Left renal pelvis (tissue), 4 donors: Measurements from ENCODE around the gene SETD4. TPM values are rescaled to one million over a fixed set of nuclear protein-coding genes. Genes with fewer than 3 reads are reported as not detected.

Source experiments
- DNase-seq, 4 donors: peaks; one replicate each; pipeline ENCODE4 v3.0.0-alpha.2; 2013; ENCODE audit warnings: low read depth in 4 of 4, low spot score in 3 of 4
- polyA plus RNA-seq, 4 donors: library from polyadenylated mRNA; unstranded; fragments of 120-200 nt; gene quantifications; one replicate each; pipeline ENCODE4 v1.2.1, GENCODE V29; 2013; ENCODE audit not compliant: insufficient read length in 4 of 4

SETD4 gene
- polyA plus RNA-seq, 4 donors, result 18.1 to 41.7 (median 33.8) TPM

DNA sequence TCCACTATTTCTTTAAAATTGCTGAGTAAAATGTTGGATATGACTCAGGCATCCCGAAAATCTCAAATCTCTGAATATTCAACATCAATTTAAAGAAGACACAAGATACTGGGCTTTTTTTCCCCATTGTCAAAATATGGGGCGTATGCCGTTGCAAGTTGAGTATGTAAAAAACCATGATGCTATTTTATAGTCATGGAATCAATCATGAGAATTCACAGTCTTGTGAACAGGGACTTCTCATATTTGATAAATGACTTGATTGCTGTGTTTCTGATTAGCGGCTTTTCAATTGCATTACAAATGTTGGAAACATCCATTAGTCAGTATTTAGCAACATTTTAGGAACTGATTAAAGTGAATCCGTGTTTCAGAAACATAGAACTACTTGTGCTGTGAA is 45.3 kb downstream of the SETD4 start:
- DNase-seq, result no peak

DNA sequence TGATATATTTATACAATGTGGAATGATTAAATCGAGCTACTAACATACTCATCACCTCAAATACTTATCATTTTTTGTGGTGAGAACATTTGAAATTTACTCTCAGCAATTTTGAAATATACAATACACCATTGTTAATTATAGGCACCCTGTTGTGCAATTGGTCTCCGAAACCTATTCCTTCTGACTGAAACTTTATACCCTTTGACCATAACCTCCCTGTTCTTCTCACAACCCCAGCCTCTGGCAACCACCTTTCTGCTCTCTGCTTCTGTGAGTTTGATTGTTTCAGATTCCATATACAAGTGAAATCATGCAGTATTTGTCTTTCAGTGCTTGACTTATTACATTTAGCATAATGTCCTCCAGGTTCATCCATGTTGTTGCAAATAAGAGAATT is 49.5 kb downstream of the SETD4 start:
- DNase-seq, result no peak

DNA sequence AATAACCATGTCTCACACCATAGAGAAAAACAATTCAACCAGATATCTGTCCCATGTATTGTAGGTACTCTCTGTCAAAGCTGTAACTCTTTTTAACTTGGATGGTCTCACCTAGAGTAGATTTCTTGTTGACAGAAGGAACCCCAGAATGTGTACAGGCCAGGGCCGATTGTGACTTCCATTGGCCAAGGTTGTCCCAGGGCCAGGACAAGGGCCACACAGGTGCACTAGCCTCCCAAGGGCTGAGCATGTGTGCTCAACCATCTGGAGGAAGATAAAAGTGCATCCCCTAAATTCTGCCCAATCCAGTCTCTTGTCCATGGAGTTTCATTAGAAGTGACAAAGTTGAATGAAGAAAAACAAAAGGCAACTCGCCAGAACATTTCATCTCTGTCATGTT is 51.8 kb downstream of the SETD4 start:
- DNase-seq, result no peak

DNA sequence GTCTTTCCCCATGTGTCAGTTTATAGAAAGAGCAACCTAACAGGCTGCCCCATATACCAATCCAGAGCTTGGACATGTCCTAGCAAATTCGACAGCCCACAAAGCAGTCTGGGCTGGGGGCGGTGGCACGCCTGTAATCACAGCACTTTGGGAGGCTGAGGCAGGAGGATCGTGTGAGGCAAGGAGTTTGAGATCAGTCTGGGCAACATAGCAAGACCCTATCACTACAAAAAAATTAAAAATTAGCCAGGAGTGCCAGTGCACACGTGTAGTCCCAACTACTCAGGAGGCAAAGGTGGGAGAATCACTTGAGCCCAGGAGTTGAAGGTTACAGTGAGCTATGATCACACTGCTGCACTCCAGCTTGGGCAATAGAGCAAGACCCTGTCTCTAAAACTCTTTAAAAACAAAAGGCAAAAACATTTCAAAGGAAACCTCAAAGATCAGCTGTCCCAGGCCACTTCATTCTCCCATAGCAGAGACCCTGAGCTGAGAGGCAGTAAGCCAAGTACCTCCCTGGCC is 54.4 kb downstream of the SETD4 start:
- no peak for DNase-seq

DNA sequence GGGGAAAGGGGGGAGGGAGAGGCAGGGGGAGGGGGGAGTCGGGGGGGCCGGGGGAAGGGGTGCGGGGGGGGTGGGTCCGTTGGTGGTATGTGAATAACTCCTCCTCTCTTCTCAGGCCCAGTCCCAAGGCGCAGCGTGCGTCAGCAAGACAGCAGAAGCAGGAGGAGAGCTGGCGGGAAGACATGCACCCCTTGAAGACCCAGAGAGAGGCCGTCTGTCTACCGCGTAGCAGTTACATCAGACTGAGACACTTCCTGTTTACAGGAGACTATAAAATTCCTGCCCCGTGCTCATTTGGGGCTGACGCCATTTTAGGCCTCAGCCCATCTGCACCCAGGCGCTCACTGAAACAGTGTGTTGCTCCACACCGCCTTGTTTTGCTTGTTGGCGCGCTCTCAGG is 55.3 kb downstream of the SETD4 start:
- no peak for DNase-seq

DNA sequence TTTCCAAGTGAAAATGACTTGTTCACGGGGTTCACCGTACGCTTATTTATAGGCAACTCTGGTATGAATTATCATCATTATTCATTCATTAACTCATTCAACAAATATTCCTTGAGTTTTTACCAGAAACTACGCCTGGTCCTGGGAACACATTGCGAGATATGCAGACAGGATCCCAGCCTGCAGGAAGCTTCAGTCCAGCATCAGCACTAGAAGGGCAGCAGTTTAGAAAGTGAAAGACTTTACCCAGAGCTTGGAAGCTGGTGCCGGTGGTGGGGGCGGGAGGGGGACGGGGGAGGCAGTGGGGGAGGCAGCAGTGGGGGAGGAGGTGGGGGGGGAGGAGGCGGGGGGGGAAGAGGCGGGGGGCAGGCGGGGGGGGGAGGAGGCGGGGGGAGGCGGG is 55.9 kb downstream of the SETD4 start:
- DNase-seq, result no peak

DNA sequence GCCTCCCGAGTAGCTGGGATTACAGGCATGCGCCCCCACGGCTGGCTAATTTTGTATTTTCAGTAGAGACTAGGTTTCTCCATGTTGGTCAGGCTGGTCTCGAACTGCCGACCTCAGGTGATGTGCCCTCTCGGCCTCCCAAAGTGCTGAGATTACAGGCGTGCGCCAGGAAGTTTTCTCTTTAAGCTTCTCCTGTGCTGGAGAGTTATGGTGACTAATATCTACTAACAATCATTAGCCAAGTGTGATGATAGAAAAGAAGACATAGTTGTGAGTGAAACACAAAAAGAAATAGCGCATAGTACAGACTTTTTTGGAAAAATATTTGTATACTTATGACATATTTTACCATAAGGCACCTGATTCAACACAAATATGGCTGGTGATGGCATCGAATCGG is 56.5 kb downstream of the SETD4 start:
- no peak for DNase-seq

DNA sequence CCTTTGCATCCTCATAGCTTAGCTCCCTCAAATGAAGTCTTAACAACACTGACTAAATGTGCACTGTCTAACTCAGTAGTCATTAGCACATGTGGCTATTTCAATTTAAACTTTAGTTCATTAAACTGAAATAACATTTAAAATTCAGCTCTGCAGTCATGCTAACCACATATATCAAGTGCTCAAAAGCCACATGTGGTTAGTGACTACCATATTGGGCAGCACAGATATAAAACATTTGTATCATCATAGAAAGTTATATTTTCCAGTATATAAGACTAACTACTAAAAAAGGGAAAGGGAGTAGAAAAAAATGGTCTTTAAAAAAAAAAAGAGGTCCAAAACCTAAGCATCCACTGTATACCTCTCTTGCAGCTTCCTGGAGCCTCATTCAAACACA is 64.1 kb downstream of the SETD4 start:
- DNase-seq, result no peak

DNA sequence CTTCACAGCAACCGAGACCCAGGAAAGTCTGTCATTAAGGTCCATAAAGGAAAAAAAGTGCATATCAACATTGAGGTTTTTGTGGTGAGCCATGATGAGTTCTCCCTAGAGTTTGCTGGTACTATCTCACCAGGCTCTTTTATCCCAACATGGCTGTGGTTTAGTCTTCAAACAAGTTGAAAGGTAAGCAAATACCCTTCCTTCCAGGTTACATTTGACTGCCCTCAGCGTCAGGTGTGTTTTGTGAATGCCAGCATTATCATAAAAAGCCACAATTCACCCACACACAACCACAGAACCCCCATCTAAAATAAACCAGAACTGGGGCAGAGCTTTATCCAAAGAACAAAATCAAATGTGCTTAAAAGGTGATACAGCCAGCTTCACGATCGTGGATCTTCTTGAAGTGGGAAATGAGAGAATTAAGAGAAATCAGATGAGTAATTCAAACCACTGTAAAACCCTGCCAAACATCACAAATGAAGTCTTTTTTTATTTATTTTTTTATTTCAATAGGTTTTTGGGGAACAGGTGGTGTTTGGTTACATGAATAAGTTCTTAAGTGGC is 64.7 kb downstream of the SETD4 start:
- no peak for DNase-seq

DNA sequence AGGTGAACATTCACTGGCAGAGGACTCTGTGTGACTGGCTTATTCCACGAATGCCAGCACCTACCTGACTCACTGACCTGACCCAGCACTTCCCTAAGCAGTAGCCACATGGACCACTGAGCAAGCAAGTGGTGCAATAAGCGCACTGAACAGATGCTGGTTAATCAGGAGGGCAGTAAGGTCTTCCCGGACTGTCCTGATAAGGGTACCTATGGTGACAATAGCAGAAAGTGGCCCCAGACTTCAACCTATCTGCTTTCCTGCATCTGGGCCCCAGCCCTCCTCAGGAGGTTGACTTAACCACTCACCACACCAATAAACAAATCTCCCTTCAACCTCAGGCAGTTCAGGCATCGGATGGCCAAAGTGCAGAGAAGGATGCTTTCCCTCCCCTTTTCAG is 65.7 kb downstream of the SETD4 start:
- no peak for DNase-seq

DNA sequence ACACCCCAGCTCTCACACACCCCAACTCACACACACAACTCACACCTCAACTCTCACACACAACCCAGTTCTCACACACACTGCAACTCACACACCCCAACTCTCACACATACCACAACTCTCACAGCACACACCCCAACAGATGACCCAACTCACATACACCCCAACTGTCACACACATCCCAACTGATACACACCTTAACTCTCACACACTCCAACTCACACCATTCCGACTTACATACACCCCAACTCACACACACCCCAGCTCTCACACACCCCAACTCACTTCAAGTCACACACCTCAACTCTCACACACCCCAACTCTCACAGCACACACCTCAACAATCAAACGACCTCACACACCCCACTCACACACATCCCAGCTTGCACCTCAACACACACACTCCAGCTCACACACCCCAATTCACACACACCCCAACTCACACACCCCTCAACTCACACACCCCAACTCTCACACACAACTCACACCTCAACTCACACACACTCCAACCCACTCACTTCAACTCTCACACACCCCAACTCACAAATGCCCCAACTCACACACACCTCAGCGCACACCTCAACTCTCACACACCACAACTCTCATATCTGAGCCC is 66.3 kb downstream of the SETD4 start:
- no peak for DNase-seq

DNA sequence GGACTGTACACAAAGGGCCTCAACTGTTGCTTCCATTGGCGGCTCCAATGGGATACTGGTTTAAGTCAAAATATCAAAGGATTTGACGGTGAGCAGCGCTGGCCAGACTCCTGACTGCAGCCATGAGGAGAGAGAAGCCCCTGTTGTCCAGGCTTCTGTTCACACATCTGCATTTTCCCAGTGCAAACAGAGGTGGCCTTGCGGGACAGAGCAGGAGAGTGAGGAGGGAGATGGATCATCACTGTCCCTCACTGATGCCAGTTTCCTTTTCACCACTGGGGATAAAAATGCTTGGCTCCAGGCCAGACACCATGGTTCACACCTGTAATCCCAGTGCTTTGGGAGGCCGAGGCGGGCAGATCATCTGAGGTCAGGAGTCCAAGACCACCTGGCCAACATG is 69.2 kb downstream of the SETD4 start:
- no peak for DNase-seq

DNA sequence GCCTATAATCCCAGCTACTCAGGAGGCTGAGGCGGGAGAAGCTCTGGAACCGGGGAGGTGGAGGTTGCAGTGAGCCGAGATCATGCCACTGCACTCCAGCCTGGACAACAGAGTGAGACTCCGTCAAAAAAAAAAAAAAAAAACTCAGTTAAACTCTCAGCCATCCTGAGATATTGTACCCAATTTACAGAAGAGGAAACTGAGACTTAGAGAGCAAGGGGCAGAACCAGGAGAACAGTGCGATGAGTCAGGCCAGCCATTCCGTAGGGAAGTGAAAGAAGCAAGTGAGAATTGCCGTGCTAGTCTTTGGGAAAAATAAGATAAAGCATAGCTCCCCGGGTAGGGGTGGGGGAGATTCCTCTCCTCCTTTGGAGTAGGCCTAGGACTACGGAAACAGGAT is 69.7 kb downstream of the SETD4 start:
- DNase-seq, result no peak

DNA sequence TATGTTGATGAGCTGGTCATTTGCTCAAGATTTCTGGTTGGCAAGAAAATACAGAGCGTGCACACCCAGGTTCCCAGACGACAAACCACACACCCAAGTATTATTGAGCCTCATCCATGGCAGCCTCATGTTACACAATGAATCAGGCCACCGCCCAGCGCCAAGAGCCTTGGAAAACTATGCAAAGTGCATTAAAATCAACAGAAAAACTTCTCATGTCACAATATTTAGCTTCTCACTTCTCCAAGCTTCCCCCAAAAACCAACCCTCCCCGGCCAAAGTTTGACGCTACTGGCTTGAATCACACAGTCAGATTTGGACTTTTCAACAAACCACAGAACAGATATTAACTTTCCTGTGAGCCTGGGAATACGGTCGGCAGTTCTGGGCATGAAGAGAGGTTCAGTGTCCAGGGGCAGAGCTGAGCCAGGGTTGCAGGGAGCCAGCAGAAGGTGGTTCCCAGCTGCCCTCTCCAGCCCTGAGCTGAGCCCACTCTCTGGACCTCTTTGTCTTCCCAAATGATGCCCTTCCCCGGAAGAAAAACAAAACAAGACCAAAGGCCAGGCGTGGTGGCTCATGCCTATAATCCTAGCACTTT is 71.1 kb downstream of the SETD4 start:
- no peak for DNase-seq

DNA sequence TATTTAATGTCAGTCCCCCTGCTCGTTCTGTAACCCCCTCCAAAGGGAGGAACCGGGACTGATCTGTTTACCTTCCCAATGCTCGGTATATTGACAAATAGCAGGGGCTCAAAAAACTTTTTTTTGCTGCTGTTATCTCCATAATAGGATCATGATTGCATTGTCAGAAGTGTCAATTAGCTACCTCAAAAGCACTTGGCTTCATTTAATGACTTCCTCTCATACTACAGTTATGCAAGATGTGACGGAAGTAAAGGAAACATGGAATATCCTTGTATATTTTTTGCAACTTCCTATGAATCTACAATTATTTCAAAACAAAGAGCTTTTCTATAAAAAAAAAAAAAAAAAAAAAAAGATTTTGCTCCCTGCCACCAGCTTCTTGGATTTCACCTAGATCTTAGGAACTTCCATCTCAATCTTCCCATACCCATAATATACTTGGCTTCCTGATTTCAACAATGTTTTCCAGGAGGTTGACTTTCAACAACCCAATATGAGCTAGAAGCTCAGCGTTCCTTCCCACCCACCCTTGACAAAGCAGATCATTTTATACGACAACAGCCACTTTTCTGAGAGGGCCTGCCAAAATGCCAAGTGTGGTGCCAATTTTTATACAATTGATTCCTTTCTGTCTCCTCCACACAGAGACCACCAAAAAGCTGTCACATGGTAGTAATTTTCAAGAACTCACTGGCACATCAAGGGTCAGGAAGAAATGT is 71.7 kb downstream of the SETD4 start:
- DNase-seq, result no peak

DNA sequence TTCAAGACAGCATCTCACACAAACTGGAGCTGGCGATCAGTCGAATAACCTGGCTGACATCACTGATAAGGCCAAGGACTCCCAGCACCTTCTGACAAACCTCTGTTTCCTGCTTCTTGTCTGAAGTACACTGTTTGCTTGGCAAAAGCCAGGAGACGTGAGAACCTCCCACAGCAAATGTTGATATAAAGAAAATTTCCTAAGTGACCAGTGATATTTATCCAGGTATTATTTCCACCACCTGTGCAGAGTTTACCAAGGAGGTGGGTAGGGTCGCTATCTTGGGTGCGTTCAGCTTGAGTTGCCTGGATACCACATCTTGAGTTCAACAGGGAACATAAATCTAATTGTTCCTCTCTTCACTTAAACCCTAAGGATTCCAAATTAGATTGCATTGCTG is 72.9 kb downstream of the SETD4 start:
- DNase-seq, result no peak

DNA sequence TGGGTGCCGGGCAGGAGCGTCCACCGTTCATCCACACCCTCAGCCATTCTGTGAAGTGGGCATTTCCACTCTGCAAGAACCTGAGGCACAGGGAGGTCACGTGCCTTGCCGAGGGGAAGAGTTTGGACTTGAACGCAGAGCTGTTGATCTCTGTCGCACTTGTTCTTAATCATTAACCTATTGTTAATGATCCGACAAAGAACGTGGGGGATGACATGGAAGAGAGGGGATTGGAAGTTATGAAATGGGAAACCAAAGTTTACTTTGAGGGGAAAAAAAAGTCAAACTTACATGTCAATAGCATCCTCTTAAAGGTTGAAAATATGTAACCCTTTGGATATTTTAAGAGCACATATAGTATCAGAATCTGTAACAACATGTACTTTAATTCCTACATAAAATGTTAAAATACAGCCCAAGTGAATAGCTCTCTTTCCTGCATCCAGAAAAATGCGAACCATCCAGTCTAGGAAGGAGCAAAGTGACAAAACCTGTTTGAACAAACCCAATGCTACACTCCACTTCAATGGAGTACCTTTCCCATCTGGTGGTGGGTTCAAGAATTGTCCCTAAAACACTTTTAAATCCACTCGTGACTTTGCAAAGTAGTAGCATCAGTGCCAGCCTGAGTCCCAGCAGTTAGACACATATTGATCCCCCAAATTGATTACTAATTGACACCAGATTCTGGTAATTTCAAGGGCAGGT is 75.5 kb downstream of the SETD4 start:
- peak in 3 of 4 donors; percentile 2 to 29 (median 29) for DNase-seq
